Measurements from ENCODE around the gene ME2.

- no peak for TF ChIP-seq CTCF (IDR thresholded peaks at IDR 0.05)
- TF ChIP-seq POLR2A (IDR thresholded peaks at IDR 0.05): no peak
These were observed 103.3 kb downstream of the ME2 start for GRCh38 chr18:50982086-50982801.

Measured in stomach (tissue), 4 donors.